Liver (tissue), 9 donors: ENCODE results near the gene KIR3DL1. TPM values are rescaled to one million over a fixed set of nuclear protein-coding genes. Genes with fewer than 3 reads are reported as not detected.
"Not testable (repeated sequence)": the region's sequence is repeated elsewhere in the genome, so short reads cannot be mapped to it uniquely, and the experiment has no call there.

ENCODE experiments used
- DNase-seq: peaks from one replicate; pipeline ENCODE4 v3.0.0-alpha.2; 2017; ENCODE audit warnings: low spot score
- H3K27ac ChIP-seq, 2 donors: one replicate each; pipeline ENCODE4 v1.7.0; 2013; ENCODE audit warnings: inconsistent platforms in 2 of 2, low read length in 2 of 2, control low read depth in 1 of 2, low read depth in 1 of 2, mild to moderate bottlenecking in 1 of 2
- H3K27me3 ChIP-seq, 4 donors: one replicate each; pipeline versions ENCODE4 v1.6.1 to v1.7.0; 2013; ENCODE audit warnings: low read length in 3 of 4, inconsistent platforms in 1 of 4, mild to moderate bottlenecking in 1 of 4, moderate library complexity in 1 of 4; ENCODE audit not compliant: control insufficient read depth in 4 of 4, insufficient read depth in 4 of 4
- H3K36me3 ChIP-seq, 4 donors: one replicate each; pipeline versions ENCODE4 v1.6.1 to v1.7.0; 2013; ENCODE audit warnings: low read length in 3 of 4, mild to moderate bottlenecking in 3 of 4, low read depth in 1 of 4, moderate library complexity in 1 of 4; ENCODE audit not compliant: control insufficient read depth in 4 of 4, insufficient read depth in 3 of 4
- H3K4me1 ChIP-seq, 4 donors: one replicate each; pipeline versions ENCODE4 v1.6.1 to v1.7.0; 2013; ENCODE audit warnings: low read length in 3 of 4, mild to moderate bottlenecking in 3 of 4, moderate library complexity in 1 of 4; ENCODE audit not compliant: control insufficient read depth in 4 of 4, insufficient read depth in 4 of 4
- H3K4me3 ChIP-seq, 3 donors: one replicate each; pipeline versions ENCODE4 v1.6.1 to v1.7.0; 2013; ENCODE audit warnings: low read length in 3 of 3, control low read depth in 1 of 3, low read depth in 1 of 3, mild to moderate bottlenecking in 1 of 3
- H3K9ac ChIP-seq, 2 donors: one replicate each; pipeline ENCODE4 v1.7.0; 2013; ENCODE audit warnings: low read length in 2 of 2, mild to moderate bottlenecking in 2 of 2, moderate library complexity in 2 of 2, control low read depth in 1 of 2, low read depth in 1 of 2
- H3K9me3 ChIP-seq, 4 donors: one replicate each; pipeline versions ENCODE4 v1.6.1 to v1.7.0; 2013; ENCODE audit warnings: low read length in 3 of 4; ENCODE audit not compliant: control insufficient read depth in 4 of 4
- EGR1 ChIP-seq, 2 donors: IDR thresholded peaks; 2 replicates each; pipeline ENCODE4 v1.6.1; 2016 to 2018; ENCODE audit warnings: antibody characterized with exemption in 2 of 2, low read depth in 2 of 2
- FOXA1 ChIP-seq: IDR thresholded peaks from 2 replicates; pipeline ENCODE4 v1.6.1; 2016; ENCODE audit warnings: antibody characterized with exemption
- FOXA2 ChIP-seq: IDR thresholded peaks from 2 replicates; pipeline ENCODE4 v1.6.1; 2016; ENCODE audit warnings: antibody characterized with exemption
- GABPA ChIP-seq, 2 donors: IDR thresholded peaks in 1 of 2; conservative IDR thresholded peaks in 1 of 2; 2 replicates each; pipeline ENCODE4 v1.6.1; 2016; ENCODE audit warnings: antibody characterized with exemption in 2 of 2, mild to moderate bottlenecking in 1 of 2, moderate library complexity in 1 of 2
- HNF4A ChIP-seq, 2 donors: conservative IDR thresholded peaks; 2 replicates each; pipeline ENCODE4 v1.6.1; 2016; ENCODE audit warnings: antibody characterized with exemption in 2 of 2, mild to moderate bottlenecking in 2 of 2
- HNF4G ChIP-seq: IDR thresholded peaks from 2 replicates; pipeline ENCODE4 v1.6.1; 2016; ENCODE audit warnings: antibody characterized with exemption
- JUND ChIP-seq, 2 donors: IDR thresholded peaks; 2 replicates each; pipeline ENCODE4 v1.6.1; 2016; ENCODE audit warnings: antibody characterized with exemption in 2 of 2
- NR2F2 ChIP-seq: IDR thresholded peaks from 2 replicates; pipeline ENCODE4 v1.6.1; 2016; ENCODE audit warnings: antibody characterized with exemption
- RAD21 ChIP-seq, 2 donors: IDR thresholded peaks; 2 replicates each; pipeline ENCODE4 v1.6.1; 2016; ENCODE audit warnings: antibody characterized with exemption in 2 of 2, mild to moderate bottlenecking in 2 of 2
- REST ChIP-seq: IDR thresholded peaks from 2 replicates; pipeline ENCODE4 v1.6.1; 2016; ENCODE audit warnings: antibody characterized with exemption, mild to moderate bottlenecking
- RXRA ChIP-seq, 2 donors: IDR thresholded peaks; 2 replicates each; pipeline ENCODE4 v1.6.1; 2017 to 2018; ENCODE audit warnings: antibody characterized with exemption in 2 of 2, mild to moderate bottlenecking in 1 of 2
- TAF1 ChIP-seq: conservative IDR thresholded peaks from 2 replicates; pipeline ENCODE4 v1.6.1; 2016; ENCODE audit warnings: antibody characterized with exemption, mild to moderate bottlenecking
- YY1 ChIP-seq: IDR thresholded peaks from 2 replicates; pipeline ENCODE4 v1.6.1; 2016; ENCODE audit warnings: antibody characterized with exemption, mild to moderate bottlenecking
- ZBTB33 ChIP-seq: IDR thresholded peaks from 2 replicates; pipeline ENCODE4 v1.6.1; 2016; ENCODE audit warnings: antibody characterized with exemption
- WGBS: extraction: QIAGEN DNeasy Blood & Tissue Kit; methylation state at CpG from one replicate; pipeline ENCODE4 v1.1.7; 2013; 5-methylcytosine and 5-hydroxymethylcytosine counted together
- polyA plus RNA-seq, 2 donors: library from polyadenylated mRNA; stranded (reverse) in 1 of 2; unstranded in 1 of 2; fragments of 200-250 nt in 1 of 2; fragments of >200 nt in 1 of 2; fragmentation: Nextera tagmentation in 1 of 2; extraction: Ambion mirVana in 1 of 2; gene quantifications; one replicate each; pipeline versions ENCODE4 v1.2.1 to v1.2.3, GENCODE V29; 2013 to 2015
- total RNA-seq, 2 donors: library from RNA; depleted of rRNA; stranded (reverse); fragments of >200 nt; gene quantifications; one replicate each; pipeline ENCODE4 v1.2.3, GENCODE V29; 2014
- TF ChIP-seq, protein P1 (sequence below): IDR thresholded peaks from 2 replicates; pipeline ENCODE4 v1.6.1; 2016; ENCODE audit warnings: antibody characterized with exemption
- TF ChIP-seq, protein P2 (sequence below): IDR thresholded peaks from 2 replicates; pipeline ENCODE4 v1.6.1; 2016; ENCODE audit warnings: antibody characterized with exemption
- TF ChIP-seq, protein P3 (sequence below): fragments of 150-350 bp; IDR thresholded peaks from 2 replicates; pipeline ENCODE4 v1.5.1; 2017; ENCODE audit warnings: improper control_type of control experiment, low read depth, low read length; ENCODE audit not compliant: missing input control
- donor health status: healthy.
- donor health status: healthy.
- donor health status: healthy.
- donor health status: healthy.
- donor health status: healthy.

KIR3DL1 gene
- total and polyA plus RNA-seq, 4 donors: 0.07 to 0.08 TPM; not detected in 2

GRCh38 chr19:54850061-54850640 lies 33.9 kb downstream of the KIR3DL1 start, which contains the start of gene KIR3DL2:
TSS of gene KIR3DL2 (plus strand) at chr19:54850443. CDS start at chr19:54850476, 33 bp downstream.
- WGBS: 82% methylated on average over 16 of the region's 16 CpGs

DNA sequence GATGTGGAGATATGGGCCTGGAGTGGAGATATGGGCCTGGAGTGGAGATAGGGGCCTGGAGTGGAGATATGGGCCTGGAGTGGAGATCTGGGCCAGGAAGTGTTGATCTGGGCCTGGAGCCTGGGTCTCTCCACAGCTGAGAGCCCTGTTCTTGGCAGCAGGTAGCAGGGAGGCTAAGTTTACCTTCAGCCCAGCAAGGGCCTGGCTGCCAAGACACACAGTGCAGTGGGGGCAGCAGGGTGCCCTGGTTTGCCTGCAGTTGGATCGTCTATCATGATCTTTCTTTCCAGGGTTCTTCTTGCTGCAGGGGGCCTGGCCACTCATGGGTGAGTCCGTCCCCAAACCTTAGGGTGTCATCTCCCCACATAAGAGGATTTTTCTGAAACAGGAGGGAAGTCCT lies 34.7 kb downstream of the KIR3DL1 start:
- Histone ChIP-seq H3K27ac (no peak overlapping the region), H3K36me3 (no peaks in the 10 kb centered on the region), H3K27me3 (no peaks in the 10 kb centered on the region), H3K9me3 (peaks cover 0 to 7% (median under 1%) of the 10 kb centered on the region in 4 donors), H3K4me1 (no peaks in the 10 kb centered on the region), H3K4me3 (no peak overlapping the region), H3K9ac (no peak overlapping the region)
- WGBS: 52% methylated on average over 2 of the region's 2 CpGs
- no peak for DNase-seq
- TF ChIP-seq HNF4G (no peak), TAF1 (no peak), ZBTB33 (no peak), RAD21 (IDR thresholded peaks at IDR 0.05) (no peak), NR2F2 (no peak), GABPA (IDR thresholded peaks at IDR 0.05 in 1 of 2, conservative IDR thresholded peaks at IDR 0.05 in 1 of 2) (no peak), FOXA1 (no peak), YY1 (no peak), EGR1 (IDR thresholded peaks at IDR 0.05; ENCODE audit: low read depth in 2 of 2) (no peak), RXRA (IDR thresholded peaks at IDR 0.05) (no peak), FOXA2 (no peak), JUND (IDR thresholded peaks at IDR 0.05) (no peak), HNF4A (conservative IDR thresholded peaks at IDR 0.05) (no peak), REST (no peak)
- TF ChIP-seq, protein P1, sequence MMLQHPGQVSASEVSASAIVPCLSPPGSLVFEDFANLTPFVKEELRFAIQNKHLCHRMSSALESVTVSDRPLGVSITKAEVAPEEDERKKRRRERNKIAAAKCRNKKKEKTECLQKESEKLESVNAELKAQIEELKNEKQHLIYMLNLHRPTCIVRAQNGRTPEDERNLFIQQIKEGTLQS: no peak
- TF ChIP-seq, protein P2, sequence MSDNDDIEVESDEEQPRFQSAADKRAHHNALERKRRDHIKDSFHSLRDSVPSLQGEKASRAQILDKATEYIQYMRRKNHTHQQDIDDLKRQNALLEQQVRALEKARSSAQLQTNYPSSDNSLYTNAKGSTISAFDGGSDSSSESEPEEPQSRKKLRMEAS: no peak
- TF ChIP-seq, protein P3, sequence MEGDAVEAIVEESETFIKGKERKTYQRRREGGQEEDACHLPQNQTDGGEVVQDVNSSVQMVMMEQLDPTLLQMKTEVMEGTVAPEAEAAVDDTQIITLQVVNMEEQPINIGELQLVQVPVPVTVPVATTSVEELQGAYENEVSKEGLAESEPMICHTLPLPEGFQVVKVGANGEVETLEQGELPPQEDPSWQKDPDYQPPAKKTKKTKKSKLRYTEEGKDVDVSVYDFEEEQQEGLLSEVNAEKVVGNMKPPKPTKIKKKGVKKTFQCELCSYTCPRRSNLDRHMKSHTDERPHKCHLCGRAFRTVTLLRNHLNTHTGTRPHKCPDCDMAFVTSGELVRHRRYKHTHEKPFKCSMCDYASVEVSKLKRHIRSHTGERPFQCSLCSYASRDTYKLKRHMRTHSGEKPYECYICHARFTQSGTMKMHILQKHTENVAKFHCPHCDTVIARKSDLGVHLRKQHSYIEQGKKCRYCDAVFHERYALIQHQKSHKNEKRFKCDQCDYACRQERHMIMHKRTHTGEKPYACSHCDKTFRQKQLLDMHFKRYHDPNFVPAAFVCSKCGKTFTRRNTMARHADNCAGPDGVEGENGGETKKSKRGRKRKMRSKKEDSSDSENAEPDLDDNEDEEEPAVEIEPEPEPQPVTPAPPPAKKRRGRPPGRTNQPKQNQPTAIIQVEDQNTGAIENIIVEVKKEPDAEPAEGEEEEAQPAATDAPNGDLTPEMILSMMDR: no peak

More at GRCh38 chr19:54850061-54850640, 33.9 kb downstream of the KIR3DL1 start, which contains the start of gene KIR3DL2:
- H3K4me3 ChIP-seq, H3K4me1 ChIP-seq, H3K9me3 ChIP-seq, DNase-seq, H3K36me3 ChIP-seq, H3K9ac ChIP-seq, H3K27ac ChIP-seq, H3K27me3 ChIP-seq: not testable (repeated sequence)
